ENCODE data around the gene TPGS2.

- TF ChIP-seq, protein P1, sequence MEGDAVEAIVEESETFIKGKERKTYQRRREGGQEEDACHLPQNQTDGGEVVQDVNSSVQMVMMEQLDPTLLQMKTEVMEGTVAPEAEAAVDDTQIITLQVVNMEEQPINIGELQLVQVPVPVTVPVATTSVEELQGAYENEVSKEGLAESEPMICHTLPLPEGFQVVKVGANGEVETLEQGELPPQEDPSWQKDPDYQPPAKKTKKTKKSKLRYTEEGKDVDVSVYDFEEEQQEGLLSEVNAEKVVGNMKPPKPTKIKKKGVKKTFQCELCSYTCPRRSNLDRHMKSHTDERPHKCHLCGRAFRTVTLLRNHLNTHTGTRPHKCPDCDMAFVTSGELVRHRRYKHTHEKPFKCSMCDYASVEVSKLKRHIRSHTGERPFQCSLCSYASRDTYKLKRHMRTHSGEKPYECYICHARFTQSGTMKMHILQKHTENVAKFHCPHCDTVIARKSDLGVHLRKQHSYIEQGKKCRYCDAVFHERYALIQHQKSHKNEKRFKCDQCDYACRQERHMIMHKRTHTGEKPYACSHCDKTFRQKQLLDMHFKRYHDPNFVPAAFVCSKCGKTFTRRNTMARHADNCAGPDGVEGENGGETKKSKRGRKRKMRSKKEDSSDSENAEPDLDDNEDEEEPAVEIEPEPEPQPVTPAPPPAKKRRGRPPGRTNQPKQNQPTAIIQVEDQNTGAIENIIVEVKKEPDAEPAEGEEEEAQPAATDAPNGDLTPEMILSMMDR (conservative IDR thresholded peaks at IDR 0.05; ENCODE audit: low read length): no peak
- no peak for TF ChIP-seq EZH2phosphoT487 (IDR thresholded peaks at IDR 0.05; ENCODE audit: borderline replicate concordance, low read depth, low read length)
Measured at GRCh38 chr18:36849288-36850006, 20.6 kb upstream of the TPGS2 start.

Measured in OCI-LY7 (cell line).